Measurements from ENCODE around the gene DPP4.

The DPP4 gene

DNA sequence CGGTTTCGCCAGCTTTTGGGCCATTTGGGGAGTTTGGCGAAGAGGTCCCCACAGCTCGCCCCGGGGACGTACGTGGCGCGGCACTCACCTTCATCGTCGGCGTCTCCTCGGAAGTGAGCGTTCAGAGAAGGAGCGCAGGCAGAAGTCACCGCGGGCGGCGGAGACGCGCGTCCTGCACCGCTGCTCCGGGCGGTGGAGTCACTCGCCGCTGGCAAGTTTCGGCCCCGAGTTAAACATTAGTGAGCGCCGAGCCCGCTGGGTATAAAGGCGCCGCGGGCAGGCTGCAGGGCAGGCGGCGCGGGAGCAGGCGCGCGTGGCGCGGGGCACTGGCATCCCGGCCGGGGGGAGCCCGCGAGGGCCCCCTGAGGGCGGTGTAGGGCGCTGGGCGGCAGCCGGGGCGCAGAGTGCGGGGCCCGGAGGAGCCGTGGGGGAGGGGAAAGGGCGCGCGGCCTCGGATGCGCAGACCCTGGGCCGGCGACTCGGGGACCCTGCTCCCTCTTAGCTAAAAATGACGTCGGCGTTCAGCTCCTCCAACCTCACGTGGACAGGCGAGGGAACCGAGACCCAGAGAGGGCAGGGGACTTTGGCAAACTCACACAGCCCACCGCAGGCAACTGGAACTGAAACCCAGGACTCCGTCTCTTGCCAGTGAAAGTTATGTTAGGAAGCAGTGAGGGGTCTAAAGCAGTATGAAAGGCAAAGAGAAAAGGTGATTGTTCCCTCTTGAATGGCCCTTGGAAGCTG, at the start of gene DPP4:
DPP4 (minus strand) TSS at position 328 of the 744 bp plus-strand sequence; CDS start at position 94, 234 bp downstream.
- TF ChIP-seq, protein P1, sequence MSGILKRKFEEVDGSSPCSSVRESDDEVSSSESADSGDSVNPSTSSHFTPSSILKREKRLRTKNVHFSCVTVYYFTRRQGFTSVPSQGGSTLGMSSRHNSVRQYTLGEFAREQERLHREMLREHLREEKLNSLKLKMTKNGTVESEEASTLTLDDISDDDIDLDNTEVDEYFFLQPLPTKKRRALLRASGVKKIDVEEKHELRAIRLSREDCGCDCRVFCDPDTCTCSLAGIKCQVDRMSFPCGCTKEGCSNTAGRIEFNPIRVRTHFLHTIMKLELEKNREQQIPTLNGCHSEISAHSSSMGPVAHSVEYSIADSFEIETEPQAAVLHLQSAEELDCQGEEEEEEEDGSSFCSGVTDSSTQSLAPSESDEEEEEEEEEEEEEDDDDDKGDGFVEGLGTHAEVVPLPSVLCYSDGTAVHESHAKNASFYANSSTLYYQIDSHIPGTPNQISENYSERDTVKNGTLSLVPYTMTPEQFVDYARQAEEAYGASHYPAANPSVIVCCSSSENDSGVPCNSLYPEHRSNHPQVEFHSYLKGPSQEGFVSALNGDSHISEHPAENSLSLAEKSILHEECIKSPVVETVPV (CRISPR knock-in tag; IDR thresholded peaks at IDR 0.05), result no peak
- TF ChIP-seq, protein P2, sequence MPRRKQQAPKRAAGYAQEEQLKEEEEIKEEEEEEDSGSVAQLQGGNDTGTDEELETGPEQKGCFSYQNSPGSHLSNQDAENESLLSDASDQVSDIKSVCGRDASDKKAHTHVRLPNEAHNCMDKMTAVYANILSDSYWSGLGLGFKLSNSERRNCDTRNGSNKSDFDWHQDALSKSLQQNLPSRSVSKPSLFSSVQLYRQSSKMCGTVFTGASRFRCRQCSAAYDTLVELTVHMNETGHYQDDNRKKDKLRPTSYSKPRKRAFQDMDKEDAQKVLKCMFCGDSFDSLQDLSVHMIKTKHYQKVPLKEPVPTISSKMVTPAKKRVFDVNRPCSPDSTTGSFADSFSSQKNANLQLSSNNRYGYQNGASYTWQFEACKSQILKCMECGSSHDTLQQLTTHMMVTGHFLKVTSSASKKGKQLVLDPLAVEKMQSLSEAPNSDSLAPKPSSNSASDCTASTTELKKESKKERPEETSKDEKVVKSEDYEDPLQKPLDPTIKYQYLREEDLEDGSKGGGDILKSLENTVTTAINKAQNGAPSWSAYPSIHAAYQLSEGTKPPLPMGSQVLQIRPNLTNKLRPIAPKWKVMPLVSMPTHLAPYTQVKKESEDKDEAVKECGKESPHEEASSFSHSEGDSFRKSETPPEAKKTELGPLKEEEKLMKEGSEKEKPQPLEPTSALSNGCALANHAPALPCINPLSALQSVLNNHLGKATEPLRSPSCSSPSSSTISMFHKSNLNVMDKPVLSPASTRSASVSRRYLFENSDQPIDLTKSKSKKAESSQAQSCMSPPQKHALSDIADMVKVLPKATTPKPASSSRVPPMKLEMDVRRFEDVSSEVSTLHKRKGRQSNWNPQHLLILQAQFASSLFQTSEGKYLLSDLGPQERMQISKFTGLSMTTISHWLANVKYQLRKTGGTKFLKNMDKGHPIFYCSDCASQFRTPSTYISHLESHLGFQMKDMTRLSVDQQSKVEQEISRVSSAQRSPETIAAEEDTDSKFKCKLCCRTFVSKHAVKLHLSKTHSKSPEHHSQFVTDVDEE (CRISPR knock-in tag; IDR thresholded peaks at IDR 0.05), result no peak
- TF ChIP-seq ZC3H10 (CRISPR knock-in tag; IDR thresholded peaks at IDR 0.05), result no peak
- TF ChIP-seq, protein P3, sequence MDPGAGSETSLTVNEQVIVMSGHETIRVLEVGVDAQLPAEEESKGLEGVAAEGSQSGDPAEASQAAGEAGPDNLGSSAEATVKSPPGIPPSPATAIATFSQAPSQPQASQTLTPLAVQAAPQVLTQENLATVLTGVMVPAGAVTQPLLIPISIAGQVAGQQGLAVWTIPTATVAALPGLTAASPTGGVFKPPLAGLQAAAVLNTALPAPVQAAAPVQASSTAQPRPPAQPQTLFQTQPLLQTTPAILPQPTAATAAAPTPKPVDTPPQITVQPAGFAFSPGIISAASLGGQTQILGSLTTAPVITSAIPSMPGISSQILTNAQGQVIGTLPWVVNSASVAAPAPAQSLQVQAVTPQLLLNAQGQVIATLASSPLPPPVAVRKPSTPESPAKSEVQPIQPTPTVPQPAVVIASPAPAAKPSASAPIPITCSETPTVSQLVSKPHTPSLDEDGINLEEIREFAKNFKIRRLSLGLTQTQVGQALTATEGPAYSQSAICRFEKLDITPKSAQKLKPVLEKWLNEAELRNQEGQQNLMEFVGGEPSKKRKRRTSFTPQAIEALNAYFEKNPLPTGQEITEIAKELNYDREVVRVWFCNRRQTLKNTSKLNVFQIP (CRISPR knock-in tag; IDR thresholded peaks at IDR 0.05; ENCODE audit: borderline replicate concordance, low read depth), result no peak
- no peak for TF ChIP-seq PPARA (CRISPR knock-in tag; IDR thresholded peaks at IDR 0.05; ENCODE audit: borderline replicate concordance)
- TF ChIP-seq BACH2 (CRISPR knock-in tag; IDR thresholded peaks at IDR 0.05; ENCODE audit: borderline replicate concordance), result no peak
- TF ChIP-seq, protein P4, sequence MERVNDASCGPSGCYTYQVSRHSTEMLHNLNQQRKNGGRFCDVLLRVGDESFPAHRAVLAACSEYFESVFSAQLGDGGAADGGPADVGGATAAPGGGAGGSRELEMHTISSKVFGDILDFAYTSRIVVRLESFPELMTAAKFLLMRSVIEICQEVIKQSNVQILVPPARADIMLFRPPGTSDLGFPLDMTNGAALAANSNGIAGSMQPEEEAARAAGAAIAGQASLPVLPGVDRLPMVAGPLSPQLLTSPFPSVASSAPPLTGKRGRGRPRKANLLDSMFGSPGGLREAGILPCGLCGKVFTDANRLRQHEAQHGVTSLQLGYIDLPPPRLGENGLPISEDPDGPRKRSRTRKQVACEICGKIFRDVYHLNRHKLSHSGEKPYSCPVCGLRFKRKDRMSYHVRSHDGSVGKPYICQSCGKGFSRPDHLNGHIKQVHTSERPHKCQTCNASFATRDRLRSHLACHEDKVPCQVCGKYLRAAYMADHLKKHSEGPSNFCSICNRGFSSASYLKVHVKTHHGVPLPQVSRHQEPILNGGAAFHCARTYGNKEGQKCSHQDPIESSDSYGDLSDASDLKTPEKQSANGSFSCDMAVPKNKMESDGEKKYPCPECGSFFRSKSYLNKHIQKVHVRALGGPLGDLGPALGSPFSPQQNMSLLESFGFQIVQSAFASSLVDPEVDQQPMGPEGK (CRISPR knock-in tag; IDR thresholded peaks at IDR 0.05; ENCODE audit: borderline replicate concordance), result no peak
- no peak for TF ChIP-seq ESRRG (CRISPR knock-in tag; IDR thresholded peaks at IDR 0.05)
- TF ChIP-seq ZNF70 (CRISPR knock-in tag; IDR thresholded peaks at IDR 0.05), result no peak
- TF ChIP-seq ISL1 (CRISPR knock-in tag; IDR thresholded peaks at IDR 0.05), result no peak
- ATAC-seq, result peak; percentile 71

DNA sequence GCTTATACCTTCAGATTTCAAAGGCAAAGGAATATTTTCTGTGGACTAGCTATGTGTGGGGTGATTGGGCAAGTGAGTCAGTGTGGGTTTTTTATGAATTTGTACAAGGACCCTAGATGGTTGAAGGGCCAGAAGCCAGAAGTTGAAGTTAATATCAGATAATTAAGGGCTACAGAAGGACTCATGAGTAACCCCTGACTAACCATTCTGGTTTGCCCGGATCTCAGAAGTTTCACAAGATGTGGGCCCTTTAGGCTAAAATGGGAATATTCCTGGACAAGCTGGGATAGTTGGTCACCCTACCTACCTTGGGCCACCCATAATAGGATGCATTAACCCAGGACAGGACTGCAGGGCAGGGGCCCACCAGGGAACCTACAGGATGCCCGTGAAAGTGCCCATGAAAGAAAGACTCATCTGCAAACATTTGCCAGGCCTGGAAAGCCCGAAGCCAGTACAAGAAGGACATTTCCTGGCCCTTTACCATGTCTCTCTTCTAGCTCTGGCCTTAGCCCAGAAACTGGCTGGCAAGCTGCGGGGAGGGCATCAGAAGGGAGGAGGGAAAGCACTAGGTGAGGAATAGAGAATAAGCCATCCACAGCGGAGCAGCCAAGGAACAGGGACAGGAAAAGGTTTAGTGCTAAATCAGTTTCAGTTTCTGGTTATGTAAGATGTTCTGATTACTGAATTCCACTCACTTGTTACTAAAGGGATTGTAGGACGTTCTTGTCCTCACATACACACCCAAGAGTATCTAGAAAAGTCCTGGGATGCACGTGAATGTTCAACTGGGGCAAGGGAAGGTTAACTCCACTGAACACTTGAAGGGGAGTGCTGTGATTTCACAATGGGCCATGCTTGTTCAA, 44.4 kb upstream of the DPP4 start:
- peak; percentile 79 for ATAC-seq
- TF ChIP-seq TOX (CRISPR knock-in tag; IDR thresholded peaks at IDR 0.05; ENCODE audit: borderline replicate concordance), result no peak
- TF ChIP-seq ZNF70 (CRISPR knock-in tag; IDR thresholded peaks at IDR 0.05), result no peak
- no peak for TF ChIP-seq ZNF565 (CRISPR knock-in tag; conservative IDR thresholded peaks at IDR 0.05; ENCODE audit: low read depth)
- TF ChIP-seq ZFP3 (CRISPR knock-in tag; IDR thresholded peaks at IDR 0.05), result no peak
- TF ChIP-seq, protein P3 (CRISPR knock-in tag; IDR thresholded peaks at IDR 0.05; ENCODE audit: borderline replicate concordance, low read depth), result no peak
- no peak for TF ChIP-seq OSR1 (CRISPR knock-in tag; IDR thresholded peaks at IDR 0.05)
- TF ChIP-seq, protein P1 (CRISPR knock-in tag; IDR thresholded peaks at IDR 0.05), result no peak
- TF ChIP-seq BACH2 (CRISPR knock-in tag; IDR thresholded peaks at IDR 0.05; ENCODE audit: borderline replicate concordance), result no peak
- no peak for TF ChIP-seq ZNF8 (CRISPR knock-in tag; IDR thresholded peaks at IDR 0.05)
- TF ChIP-seq ZC3H10 (CRISPR knock-in tag; IDR thresholded peaks at IDR 0.05), result no peak
